ENCODE results near the gene EIF3A. TPM values are rescaled to one million over a fixed set of nuclear protein-coding genes. Genes with fewer than 3 reads are reported as not detected.

EIF3A gene
- total RNA-seq, 1 donor from 2014 or later = 146 TPM

DNA sequence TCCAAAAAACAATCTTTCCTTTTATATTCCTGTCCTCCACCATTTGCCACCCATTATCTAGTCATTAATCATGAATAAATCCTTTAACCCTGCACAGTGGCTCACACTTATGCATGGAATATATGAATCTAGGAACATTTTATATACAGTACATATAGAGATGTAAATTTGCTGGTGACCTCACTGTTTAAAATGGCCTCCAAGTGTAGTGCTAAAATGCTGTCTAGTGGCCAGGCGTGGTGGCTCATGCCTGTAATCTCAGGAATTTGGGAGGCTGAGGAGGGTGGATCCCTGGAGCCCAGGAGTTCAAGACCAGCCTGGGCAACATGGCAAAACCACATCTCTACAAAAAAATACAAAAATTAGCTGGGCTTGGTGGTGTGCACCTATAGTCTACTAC, 41.5 kb downstream of the EIF3A start:
- Mint-ChIP-seq H3K4me1 (ENCODE audit: unreplicated experiment) (no peaks in the 10 kb centered on the region), H3K4me3 (ENCODE audit: unreplicated experiment) (no peak overlapping the region), H3K36me3 (ENCODE audit: unreplicated experiment) (peaks cover 65% of the 10 kb centered on the region), H3K27ac (ENCODE audit: unreplicated experiment) (peak overlapping the region; percentile 3), H3K27me3 (ENCODE audit: unreplicated experiment) (no peaks in the 10 kb centered on the region), H3K9me3 (ENCODE audit: unreplicated experiment) (no peaks in the 10 kb centered on the region)
- TF ChIP-seq, protein P1, sequence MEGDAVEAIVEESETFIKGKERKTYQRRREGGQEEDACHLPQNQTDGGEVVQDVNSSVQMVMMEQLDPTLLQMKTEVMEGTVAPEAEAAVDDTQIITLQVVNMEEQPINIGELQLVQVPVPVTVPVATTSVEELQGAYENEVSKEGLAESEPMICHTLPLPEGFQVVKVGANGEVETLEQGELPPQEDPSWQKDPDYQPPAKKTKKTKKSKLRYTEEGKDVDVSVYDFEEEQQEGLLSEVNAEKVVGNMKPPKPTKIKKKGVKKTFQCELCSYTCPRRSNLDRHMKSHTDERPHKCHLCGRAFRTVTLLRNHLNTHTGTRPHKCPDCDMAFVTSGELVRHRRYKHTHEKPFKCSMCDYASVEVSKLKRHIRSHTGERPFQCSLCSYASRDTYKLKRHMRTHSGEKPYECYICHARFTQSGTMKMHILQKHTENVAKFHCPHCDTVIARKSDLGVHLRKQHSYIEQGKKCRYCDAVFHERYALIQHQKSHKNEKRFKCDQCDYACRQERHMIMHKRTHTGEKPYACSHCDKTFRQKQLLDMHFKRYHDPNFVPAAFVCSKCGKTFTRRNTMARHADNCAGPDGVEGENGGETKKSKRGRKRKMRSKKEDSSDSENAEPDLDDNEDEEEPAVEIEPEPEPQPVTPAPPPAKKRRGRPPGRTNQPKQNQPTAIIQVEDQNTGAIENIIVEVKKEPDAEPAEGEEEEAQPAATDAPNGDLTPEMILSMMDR (IDR thresholded peaks at IDR 0.05) = no peak
- no peak for DNase-seq (ENCODE audit: extremely low spot score, unreplicated experiment)

DNA sequence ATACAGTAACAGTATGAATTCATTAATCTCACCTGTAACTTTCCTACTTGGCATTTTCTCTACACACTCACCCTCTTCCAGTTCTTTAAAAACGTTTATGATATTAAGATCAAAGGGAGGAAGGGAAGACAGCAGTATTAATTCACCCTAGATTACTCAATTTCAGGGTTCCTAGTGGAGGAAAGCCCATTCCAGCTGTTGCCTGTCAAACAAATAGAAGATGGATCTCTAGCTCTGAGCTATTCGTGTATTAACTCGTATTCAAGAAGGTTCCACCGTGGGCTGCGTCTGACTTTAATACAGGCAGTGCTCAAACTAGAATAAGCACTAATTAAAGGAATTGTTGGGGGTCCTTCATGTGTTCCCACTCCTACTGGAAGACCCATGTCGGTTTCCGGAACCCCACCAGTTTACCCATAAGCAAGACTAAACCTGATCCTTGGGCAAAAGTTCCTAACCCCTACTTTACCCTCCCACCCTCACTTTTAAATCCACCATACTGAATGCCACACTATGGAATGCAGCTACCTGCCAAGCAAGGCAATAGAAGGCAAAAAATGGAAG, 49.0 kb downstream of the EIF3A start:
- Mint-ChIP-seq H3K9me3 (ENCODE audit: unreplicated experiment) (no peaks in the 10 kb centered on the region), H3K4me1 (ENCODE audit: unreplicated experiment) (peaks cover 35% of the 10 kb centered on the region), H3K36me3 (ENCODE audit: unreplicated experiment) (peaks cover 26% of the 10 kb centered on the region), H3K27me3 (ENCODE audit: unreplicated experiment) (no peaks in the 10 kb centered on the region), H3K27ac (ENCODE audit: unreplicated experiment) (no peak overlapping the region), H3K4me3 (ENCODE audit: unreplicated experiment) (peak overlapping the region; percentile 71)
- TF ChIP-seq, protein P1 (IDR thresholded peaks at IDR 0.05) = no peak
- peak; percentile 4 for DNase-seq (ENCODE audit: extremely low spot score, unreplicated experiment)

DNA sequence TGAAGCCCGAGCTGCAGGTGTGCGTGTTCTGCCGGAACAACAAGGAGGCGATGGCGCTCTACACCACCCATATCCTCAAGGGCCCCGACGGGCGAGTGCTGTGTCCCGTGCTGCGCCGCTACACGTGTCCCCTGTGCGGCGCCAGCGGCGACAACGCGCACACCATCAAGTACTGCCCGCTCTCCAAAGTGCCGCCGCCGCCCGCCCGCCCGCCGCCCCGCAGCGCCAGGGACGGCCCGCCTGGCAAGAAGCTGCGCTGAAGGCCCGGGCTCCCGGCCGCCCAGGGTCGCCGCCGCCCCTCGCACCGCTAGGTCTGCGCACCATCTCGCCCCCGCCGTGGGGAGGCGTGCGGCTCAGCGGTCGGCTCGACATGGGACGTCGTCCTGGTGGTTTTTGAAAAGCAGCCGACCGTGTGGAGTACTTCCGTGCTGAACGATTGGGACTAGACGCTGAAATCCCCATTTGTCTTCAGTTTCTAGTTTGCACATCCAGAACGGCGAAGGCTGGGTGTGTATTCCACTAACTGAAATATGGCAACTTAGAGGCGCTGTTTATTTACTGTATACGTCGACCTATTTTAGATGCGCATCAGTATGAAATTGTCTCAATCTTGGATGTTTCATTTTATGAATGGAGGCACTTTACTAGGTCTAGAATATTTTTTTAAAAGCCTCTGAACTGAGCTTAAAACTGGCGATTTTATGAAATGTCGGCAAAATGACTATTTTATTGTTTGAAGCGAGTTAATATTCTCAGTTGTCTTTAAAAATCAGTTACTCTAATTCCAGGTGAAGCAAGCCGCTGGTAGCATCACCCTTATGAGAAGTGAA, 50.0 kb downstream of the EIF3A start:
- H3K36me3 Mint-ChIP-seq (ENCODE audit: unreplicated experiment) = peaks cover 17% of the 10 kb centered on the region
- DNase-seq (ENCODE audit: extremely low spot score, unreplicated experiment) = peak; percentile 85
- peaks cover 44% of the 10 kb centered on the region for H3K4me1 Mint-ChIP-seq (ENCODE audit: unreplicated experiment)
- H3K27ac Mint-ChIP-seq (ENCODE audit: unreplicated experiment) = no peak overlapping the region
- TF ChIP-seq, protein P1 (IDR thresholded peaks at IDR 0.05) = peak; percentile 10
- H3K27me3 Mint-ChIP-seq (ENCODE audit: unreplicated experiment) = no peaks in the 10 kb centered on the region
- H3K9me3 Mint-ChIP-seq (ENCODE audit: unreplicated experiment) = no peaks in the 10 kb centered on the region
- H3K4me3 Mint-ChIP-seq (ENCODE audit: unreplicated experiment) = peak overlapping the region; percentile 71

DNA sequence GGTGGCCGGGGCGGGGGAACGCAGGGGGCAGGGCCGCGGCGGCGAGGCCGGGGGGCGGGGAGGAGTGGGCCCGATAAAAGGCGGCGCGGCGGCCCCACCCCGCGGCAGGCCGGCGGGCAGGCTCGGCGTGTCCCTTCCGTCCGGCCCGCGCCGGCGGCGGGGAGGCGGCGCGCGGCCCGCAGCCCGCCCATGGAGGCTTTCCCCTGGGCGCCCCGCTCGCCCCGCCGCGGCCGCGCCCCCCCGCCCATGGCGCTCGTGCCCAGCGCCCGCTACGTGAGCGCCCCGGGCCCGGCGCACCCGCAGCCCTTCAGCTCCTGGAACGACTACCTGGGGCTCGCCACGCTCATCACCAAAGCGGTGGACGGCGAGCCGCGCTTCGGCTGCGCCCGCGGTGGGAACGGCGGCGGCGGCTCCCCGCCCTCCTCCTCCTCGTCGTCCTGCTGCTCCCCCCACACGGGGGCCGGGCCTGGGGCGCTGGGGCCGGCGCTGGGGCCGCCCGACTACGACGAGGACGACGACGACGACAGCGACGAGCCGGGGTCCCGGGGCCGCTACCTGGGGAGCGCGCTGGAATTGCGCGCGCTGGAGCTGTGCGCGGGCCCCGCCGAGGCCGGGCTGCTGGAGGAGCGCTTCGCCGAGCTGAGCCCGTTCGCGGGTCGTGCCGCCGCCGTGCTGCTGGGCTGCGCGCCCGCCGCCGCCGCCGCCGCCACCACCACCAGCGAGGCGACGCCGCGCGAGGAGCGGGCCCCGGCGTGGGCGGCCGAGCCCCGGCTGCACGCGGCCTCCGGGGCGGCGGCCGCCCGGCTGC, 50.8 kb downstream of the EIF3A start, which contains the start of gene NANOS1:
NANOS1 (plus strand) TSS at position 102 of the 808 bp plus-strand sequence; CDS start at position 190, 88 bp downstream.
- Mint-ChIP-seq H3K4me1 (ENCODE audit: unreplicated experiment) (peaks cover 52% of the 10 kb centered on the region), H3K4me3 (ENCODE audit: unreplicated experiment) (peak within 1 kb of the TSS; percentile 71), H3K27ac (ENCODE audit: unreplicated experiment) (no peak within 1 kb of the TSS), H3K9me3 (ENCODE audit: unreplicated experiment) (no peaks in the 10 kb centered on the region), H3K27me3 (ENCODE audit: unreplicated experiment) (no peaks in the 10 kb centered on the region), H3K36me3 (ENCODE audit: unreplicated experiment) (peaks cover 17% of the 10 kb centered on the region)
- DNase-seq (ENCODE audit: extremely low spot score, unreplicated experiment) = peak; percentile 85
- TF ChIP-seq, protein P1 (IDR thresholded peaks at IDR 0.05) = no peak

Data from osteocyte (in vitro differentiated cells).